Head of caudate nucleus (tissue), 42 donors: ENCODE results near the gene CHRNG.
"Not testable (repeated sequence)": the region's sequence is repeated elsewhere in the genome, so short reads cannot be mapped to it uniquely, and the experiment has no call there.

ENCODE experiments used
- DNase-seq, 42 donors: peaks; one replicate each; pipeline versions ENCODE4 v3.0.0 to v3.0.0-alpha.2; 2020 to 2021; ENCODE audit warnings: mixed read lengths in 7 of 42
- intact Hi-C: fragments of 100-400 bp; cut with DNase I; formaldehyde crosslinking; loops from one replicate; pipeline ENCODE4 v1.15.0; 2022

The CHRNG gene

GRCh38 chr2:232563580-232563979 lies 24.1 kb downstream of the CHRNG start:
- DNase-seq = no peak
- intact Hi-C loops = no loop called here

DNA sequence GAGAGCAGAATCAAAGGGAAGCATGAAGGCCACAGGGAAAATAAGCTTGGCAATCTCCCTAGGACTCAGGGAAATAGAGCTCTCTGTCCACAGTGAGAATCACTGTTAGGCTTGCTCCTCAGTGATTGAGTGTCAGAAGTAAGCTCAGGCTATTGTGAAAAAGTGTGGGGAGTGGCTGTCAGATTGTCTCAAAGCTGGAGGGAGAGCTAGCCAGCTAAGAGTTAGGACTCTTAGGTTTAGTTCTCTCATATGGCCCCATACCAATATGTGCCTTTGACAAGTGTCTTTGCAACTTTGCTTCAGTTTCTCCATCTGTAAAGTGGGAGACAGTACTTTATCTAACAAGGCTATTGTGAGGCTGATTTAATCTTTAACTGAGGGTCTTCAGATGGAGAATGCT lies 28.2 kb downstream of the CHRNG start:
- intact Hi-C loops = no loop called here

DNA sequence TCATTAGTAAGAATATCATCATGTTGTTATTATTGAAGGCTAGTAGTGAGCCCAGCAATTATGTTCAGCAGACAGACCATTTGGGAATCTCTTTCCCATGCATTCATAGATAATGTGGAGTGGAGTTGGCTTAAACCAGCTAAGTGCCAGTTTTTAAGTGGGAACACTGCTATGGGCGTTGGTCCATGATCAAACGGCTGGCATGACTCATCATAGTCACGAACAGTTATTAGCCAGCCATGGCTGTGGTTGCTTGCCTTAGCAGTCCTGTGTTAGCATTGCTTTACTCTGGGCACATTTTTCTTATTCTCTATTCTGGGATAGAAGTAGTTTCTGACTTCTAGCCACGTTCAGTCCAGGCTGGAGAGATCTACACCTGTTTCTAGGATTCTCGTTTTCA lies 28.7 kb downstream of the CHRNG start:
- intact Hi-C loops = no loop called here
- DNase-seq = no peak

More for the DNA sequence above, 28.2 kb downstream of the CHRNG start:
- no peak for DNase-seq

GRCh38 chr2:232569541-232569940 lies 30.0 kb downstream of the CHRNG start:
- DNase-seq = no peak
- intact Hi-C loops = no loop called here

GRCh38 chr2:232570481-232570880 lies 31.0 kb downstream of the CHRNG start:
- not testable (repeated sequence) for DNase-seq

DNA sequence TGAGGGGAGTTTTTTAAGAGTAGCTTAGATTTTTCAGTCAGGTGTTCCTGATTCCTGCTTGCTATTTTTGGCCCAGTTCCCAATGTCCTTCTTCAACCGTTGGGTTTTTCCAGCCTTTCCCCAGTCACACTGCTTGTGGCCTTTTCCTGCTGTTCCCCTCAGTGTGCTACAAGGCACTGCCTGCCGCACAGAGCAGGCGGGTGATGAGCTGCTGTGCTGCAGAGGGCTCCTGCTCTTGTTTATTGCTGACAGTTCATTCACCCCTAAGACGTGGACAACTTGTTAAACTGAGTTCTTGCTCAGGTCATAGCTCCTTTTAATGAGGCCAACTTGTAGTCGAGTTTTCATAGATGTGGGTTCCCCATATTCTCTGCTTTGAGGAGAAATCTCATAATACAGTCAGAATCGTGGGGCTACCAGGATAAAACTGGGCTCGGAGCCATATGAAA lies 31.6 kb downstream of the CHRNG start:
- DNase-seq = no peak
- intact Hi-C loops = no loop called here

More at GRCh38 chr2:232570481-232570880, 31.0 kb downstream of the CHRNG start:
- intact Hi-C loops = not testable (repeated sequence)

- no peak for DNase-seq
Observed at GRCh38 chr2:232573042-232573441, 33.5 kb downstream of the CHRNG start.

DNA sequence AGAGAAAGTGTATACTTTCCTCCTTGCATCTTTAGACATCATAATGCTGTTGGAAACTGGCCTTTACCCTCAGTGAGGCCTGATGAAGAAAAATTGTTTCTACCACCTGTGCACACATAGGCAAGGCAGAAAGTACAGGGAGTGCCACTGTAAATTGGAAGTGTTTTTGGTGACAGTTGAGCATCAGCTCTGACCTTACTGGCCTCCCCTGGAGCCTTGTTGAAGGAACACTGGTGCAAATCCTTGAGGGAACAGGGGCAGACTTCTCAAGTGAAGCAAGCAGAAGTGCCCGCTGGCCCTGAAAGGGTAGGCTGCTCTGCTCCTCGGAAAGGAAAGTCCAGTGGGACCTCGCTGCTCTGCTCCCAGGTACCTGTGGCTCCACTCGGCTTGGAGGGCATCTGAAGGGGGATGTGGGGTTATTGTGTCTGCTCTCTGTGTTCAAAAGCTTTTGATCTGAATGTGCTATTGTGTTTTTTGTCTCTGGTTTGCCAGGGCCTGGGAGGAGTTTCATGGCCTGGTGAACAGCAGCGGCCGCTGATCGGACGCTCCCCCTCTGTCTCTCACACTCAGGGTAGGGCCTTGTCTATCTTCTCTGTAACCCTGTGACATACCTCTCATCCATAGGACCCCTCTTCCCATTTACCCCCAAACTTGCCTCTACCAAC lies 34.4 kb downstream of the CHRNG start:
- intact Hi-C loops = no loop called here
- DNase-seq = peak in 7 of 42 donors; percentile 17 to 42 (median 34)

More at GRCh38 chr2:232573042-232573441, 33.5 kb downstream of the CHRNG start:
- intact Hi-C loops = no loop called here

DNA sequence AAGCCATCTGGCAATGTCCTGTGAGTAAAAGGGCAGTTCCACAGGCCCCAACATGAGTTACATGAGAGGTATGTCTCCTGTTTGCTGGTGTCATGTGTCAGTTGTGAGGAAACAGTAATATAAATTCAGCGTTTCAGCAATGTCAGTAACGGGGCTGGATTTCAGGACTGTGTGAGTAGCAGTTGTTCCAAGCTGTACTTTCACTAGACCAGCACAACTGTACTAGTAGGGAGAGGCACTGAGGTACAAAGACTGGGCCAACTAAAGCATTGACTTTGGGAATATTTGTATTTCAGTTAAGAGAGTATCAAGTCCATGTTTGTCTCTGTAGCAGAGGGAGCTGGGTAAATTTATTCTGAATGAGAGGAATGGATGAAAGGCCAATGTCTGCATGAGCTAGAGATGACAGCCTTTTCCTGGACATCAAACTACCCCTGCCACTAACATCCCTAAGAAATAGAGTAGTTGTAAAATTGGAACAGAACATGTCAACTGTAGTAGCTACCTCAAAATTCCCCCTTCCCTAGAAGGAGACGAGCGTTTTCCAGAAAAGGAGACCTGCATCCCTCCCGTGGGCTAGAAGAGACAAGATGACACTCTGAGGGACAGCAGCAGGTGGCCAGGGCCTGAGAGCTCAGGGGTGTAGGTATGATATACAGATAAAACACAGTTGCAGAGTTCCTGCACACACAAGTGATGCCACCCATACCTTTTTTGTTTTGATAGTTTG lies 35.3 kb downstream of the CHRNG start:
- intact Hi-C loops = no loop called here
- DNase-seq = no peak

GRCh38 chr2:232575404-232575746 lies 35.9 kb downstream of the CHRNG start:
- intact Hi-C loops = no loop called here
- no peak for DNase-seq

DNA sequence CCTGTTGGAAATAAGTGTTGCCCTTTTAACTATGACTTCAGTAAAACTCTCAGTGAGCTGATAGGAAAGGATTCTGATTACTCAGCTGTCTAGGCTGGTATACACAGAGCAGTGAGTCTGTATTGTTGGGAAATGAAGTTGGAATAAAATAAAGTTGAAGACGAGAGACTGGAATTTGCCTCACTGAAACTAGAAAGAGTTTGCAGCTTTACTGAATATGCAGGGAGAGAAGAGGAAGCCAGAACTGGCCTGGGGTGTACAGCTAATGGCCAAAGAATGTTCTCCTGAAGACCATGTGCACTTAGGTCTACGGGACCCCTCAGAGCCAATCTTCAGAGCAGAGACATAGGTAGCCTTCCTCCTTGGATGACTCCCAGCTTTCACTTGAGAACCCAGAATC lies 37.5 kb downstream of the CHRNG start:
- intact Hi-C loops = no loop called here
- DNase-seq = no peak

DNA sequence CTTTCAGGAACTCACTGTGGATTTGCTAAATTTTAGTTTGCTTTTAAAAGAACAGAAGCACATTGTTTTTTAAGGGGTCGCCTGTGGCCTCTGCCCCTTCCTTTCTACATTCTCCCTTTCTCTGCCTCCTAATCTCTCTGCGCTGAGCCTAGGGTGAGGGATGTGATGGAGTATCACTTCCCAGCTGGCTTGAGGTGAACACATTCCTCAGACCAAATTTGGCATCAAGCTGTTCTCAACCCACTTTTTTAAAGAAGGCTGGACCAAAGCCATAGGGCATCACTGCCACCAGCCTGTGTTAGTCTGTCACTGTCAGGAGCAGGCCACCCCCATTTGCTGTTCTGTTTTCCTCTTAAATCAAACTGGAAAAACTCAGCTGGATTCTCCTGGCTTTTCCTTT lies 38.3 kb downstream of the CHRNG start:
- intact Hi-C loops = no loop called here
- no peak for DNase-seq

- no peak for DNase-seq
- intact Hi-C loops = no loop called here
Observed at GRCh38 chr2:232578626-232579025, 39.1 kb downstream of the CHRNG start.

DNA sequence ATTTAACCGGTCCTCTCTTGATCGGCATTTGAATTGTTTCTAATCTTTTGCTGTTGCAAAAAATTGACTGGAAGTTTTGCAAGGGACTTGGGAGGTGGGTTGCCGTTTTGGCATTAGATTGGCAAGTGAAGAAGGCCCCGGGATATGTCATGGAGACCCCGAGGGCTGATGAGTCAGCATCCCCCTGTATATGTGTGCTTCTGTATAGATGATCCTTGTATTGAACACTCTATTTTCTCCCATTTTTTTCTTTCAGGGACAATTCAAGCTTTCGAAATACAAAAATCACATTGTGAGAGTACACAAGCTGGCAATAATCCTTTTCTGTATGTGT lies 41.1 kb downstream of the CHRNG start:
- intact Hi-C loops = no loop called here
- no peak for DNase-seq

DNA sequence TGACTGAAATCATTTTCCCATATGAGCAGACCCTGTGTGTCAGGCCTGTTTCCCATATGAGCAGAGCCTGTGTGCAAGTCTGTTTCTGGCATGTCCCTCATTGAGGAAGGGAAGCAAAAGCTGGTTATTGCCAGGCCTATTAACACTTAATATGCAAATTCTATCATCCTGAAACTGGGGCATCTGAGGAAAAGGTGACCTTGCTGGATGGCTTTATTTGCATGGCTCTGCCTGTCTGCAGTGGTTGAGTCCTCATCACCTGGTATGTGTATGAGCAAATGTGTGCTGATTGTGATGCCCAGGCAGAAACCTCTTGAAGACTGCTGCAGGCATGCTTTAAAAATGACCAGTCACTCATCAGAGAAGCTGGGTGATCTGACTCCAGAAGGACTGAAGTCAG lies 42.2 kb downstream of the CHRNG start:
- intact Hi-C loops = no loop called here
- DNase-seq = no peak

DNA sequence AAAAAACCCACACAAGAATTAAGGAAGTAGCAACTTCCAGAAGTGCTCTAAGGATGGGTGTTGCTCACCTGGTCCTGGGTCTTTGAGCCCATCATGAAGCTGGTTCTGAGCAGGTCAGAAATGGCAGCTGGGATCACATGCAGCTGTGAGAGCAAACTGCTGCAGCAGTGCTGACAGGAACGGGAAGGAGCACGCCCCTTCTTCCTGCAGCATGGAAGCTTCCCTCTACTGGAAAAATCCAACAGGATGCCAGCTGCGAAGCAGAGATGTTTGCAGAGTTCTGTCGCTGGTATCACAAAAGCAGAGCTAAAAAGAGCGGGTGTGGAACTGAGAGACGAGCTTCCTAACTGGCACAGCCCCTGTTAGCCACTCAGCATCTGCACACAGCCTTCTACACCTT lies 44.7 kb downstream of the CHRNG start:
- peak in 17 of 42 donors; percentile 26 to 63 (median 44) for DNase-seq
- intact Hi-C loops = no loop called here

- DNase-seq = no peak
- intact Hi-C loops = no loop called here
Observed at GRCh38 chr2:232586943-232587505, 47.5 kb downstream of the CHRNG start.

DNA sequence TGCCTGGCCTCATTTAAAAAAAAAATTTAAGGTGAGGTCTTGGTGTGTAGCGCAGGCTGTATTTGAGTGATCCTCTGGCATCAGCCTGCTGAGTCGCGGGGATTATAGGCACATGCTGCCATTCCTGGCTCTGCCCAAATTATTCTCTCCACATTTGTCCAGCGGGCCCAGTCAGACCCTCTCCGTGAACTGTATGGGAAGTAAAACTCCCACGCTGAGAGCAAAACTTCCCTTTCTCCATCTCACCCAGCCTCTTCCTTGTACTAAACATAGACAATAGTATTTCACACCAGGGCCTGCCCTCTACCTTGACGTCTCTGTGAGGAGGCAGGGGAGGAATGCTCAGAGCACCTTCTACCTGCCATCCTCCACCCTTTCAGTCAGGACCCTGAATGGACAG lies 48.0 kb downstream of the CHRNG start:
- intact Hi-C loops = no loop called here
- DNase-seq = no peak

- intact Hi-C loops = no loop called here
Observed at GRCh38 chr2:232588031-232588430, 48.5 kb downstream of the CHRNG start.

GRCh38 chr2:232588680-232589585 lies 49.4 kb downstream of the CHRNG start:
- intact Hi-C loops = no loop called here
- peak in 14 of 42 donors; percentile 16 to 61 (median 33) for DNase-seq

More at GRCh38 chr2:232588031-232588430, 48.5 kb downstream of the CHRNG start:
- DNase-seq = no peak
